ENCODE measurements around the gene NELL1. TPM values are rescaled to one million over a fixed set of nuclear protein-coding genes. Genes with fewer than 3 reads are reported as not detected.

NELL1 gene
- total RNA-seq, 3 donors from 2014 or later (not counting 1 experiment from before 2014, with no cell fraction given): not detected

- H3K9me3 Mint-ChIP-seq: peaks cover 10 to 14% of the 10 kb centered on the region in 2 donors
- H3K36me3 Mint-ChIP-seq: no peaks in the 10 kb centered on the region
- 79% methylated on average over 3 of the region's 3 CpGs for WGBS (ENCODE audit: insufficient coverage)
- no peak for ATAC-seq
- Histone ChIP-seq H3K27ac (ENCODE audit: low read length) (no peak overlapping the region), H3K9me3 (ENCODE audit: control insufficient read depth, insufficient read depth, low read length) (no peaks in the 10 kb centered on the region), H3K36me3 (ENCODE audit: control insufficient read depth, insufficient read depth, low read length) (no peaks in the 10 kb centered on the region), H3K4me3 (ENCODE audit: low read length) (no peak overlapping the region), H3K27me3 (ENCODE audit: control insufficient read depth, insufficient read depth, low read length) (no peaks in the 10 kb centered on the region), H3K4me1 (ENCODE audit: control insufficient read depth, insufficient read depth, low read length) (no peaks in the 10 kb centered on the region)
- H3K4me3 Mint-ChIP-seq: no peak overlapping the region
- H3K27me3 Mint-ChIP-seq (ENCODE audit: low read depth in 2 of 2): no peaks in the 10 kb centered on the region
- no peak overlapping the region for H3K27ac Mint-ChIP-seq
- intact Hi-C loops (cut with micrococcal nuclease): no loop called here
- no peaks in the 10 kb centered on the region for H3K4me1 Mint-ChIP-seq
- TF ChIP-seq CTCF (IDR thresholded peaks at IDR 0.05): no peak
- no peak for DNase-seq
Measured at GRCh38 chr11:20782775-20783174, 113.4 kb downstream of the NELL1 start.

GRCh38 chr11:20783220-20783619 lies 113.8 kb downstream of the NELL1 start:
- Mint-ChIP-seq H3K36me3 (no peaks in the 10 kb centered on the region), H3K9me3 (peaks cover 10 to 11% of the 10 kb centered on the region in 2 donors), H3K4me1 (no peaks in the 10 kb centered on the region), H3K27ac (no peak overlapping the region), H3K27me3 (ENCODE audit: low read depth in 2 of 2) (no peaks in the 10 kb centered on the region), H3K4me3 (no peak overlapping the region)
- WGBS (ENCODE audit: insufficient coverage): 79% methylated on average over 4 of the region's 4 CpGs
- no peak overlapping the region for H3K27ac ChIP-seq (ENCODE audit: low read length)
- H3K4me3 ChIP-seq (ENCODE audit: low read length): no peak overlapping the region
- intact Hi-C loops (cut with micrococcal nuclease): no loop called here
- TF ChIP-seq CTCF (IDR thresholded peaks at IDR 0.05): no peak
- ATAC-seq (no peak), DNase-seq (no peak)
- no peaks in the 10 kb centered on the region for H3K36me3 ChIP-seq (ENCODE audit: control insufficient read depth, insufficient read depth, low read length)
- no peaks in the 10 kb centered on the region for H3K27me3 ChIP-seq (ENCODE audit: control insufficient read depth, insufficient read depth, low read length)
- H3K9me3 ChIP-seq (ENCODE audit: control insufficient read depth, insufficient read depth, low read length): no peaks in the 10 kb centered on the region
- no peaks in the 10 kb centered on the region for H3K4me1 ChIP-seq (ENCODE audit: control insufficient read depth, insufficient read depth, low read length)

- no peak overlapping the region for H3K27ac ChIP-seq (ENCODE audit: low read length)
- WGBS (ENCODE audit: insufficient coverage): 67% methylated on average over 5 of the region's 7 CpGs
- no peak overlapping the region for H3K4me3 Mint-ChIP-seq
- no peaks in the 10 kb centered on the region for H3K36me3 ChIP-seq (ENCODE audit: control insufficient read depth, insufficient read depth, low read length)
- H3K4me1 ChIP-seq (ENCODE audit: control insufficient read depth, insufficient read depth, low read length): no peaks in the 10 kb centered on the region
- no peak for TF ChIP-seq CTCF (IDR thresholded peaks at IDR 0.05)
- intact Hi-C loops (cut with micrococcal nuclease): no loop called here
- H3K9me3 ChIP-seq (ENCODE audit: control insufficient read depth, insufficient read depth, low read length): no peaks in the 10 kb centered on the region
- no peaks in the 10 kb centered on the region for H3K4me1 Mint-ChIP-seq
- no peaks in the 10 kb centered on the region for H3K27me3 Mint-ChIP-seq (ENCODE audit: low read depth in 2 of 2)
- H3K4me3 ChIP-seq (ENCODE audit: low read length): no peak overlapping the region
- no peak for DNase-seq
- H3K36me3 Mint-ChIP-seq: no peaks in the 10 kb centered on the region
- H3K27me3 ChIP-seq (ENCODE audit: control insufficient read depth, insufficient read depth, low read length): no peaks in the 10 kb centered on the region
- no peak for ATAC-seq
- peaks cover 5 to 12% of the 10 kb centered on the region in 2 donors for H3K9me3 Mint-ChIP-seq
- H3K27ac Mint-ChIP-seq: no peak overlapping the region
Measured at GRCh38 chr11:20790622-20791021, 121.2 kb downstream of the NELL1 start.

GRCh38 chr11:20795005-20795404 lies 125.6 kb downstream of the NELL1 start:
- H3K27ac Mint-ChIP-seq: no peak overlapping the region
- Histone ChIP-seq H3K27me3 (ENCODE audit: control insufficient read depth, insufficient read depth, low read length) (no peaks in the 10 kb centered on the region), H3K36me3 (ENCODE audit: control insufficient read depth, insufficient read depth, low read length) (no peaks in the 10 kb centered on the region), H3K4me3 (ENCODE audit: low read length) (no peak overlapping the region), H3K9me3 (ENCODE audit: control insufficient read depth, insufficient read depth, low read length) (peaks cover 2% of the 10 kb centered on the region), H3K4me1 (ENCODE audit: control insufficient read depth, insufficient read depth, low read length) (no peaks in the 10 kb centered on the region), H3K27ac (ENCODE audit: low read length) (no peak overlapping the region)
- H3K9me3 Mint-ChIP-seq: peaks cover 17 to 23% of the 10 kb centered on the region in 2 donors
- H3K27me3 Mint-ChIP-seq (ENCODE audit: low read depth in 2 of 2): no peaks in the 10 kb centered on the region
- TF ChIP-seq CTCF (IDR thresholded peaks at IDR 0.05): no peak
- H3K4me1 Mint-ChIP-seq: no peaks in the 10 kb centered on the region
- no peak overlapping the region for H3K4me3 Mint-ChIP-seq
- H3K36me3 Mint-ChIP-seq: peaks cover 7% of the 10 kb centered on the region
- intact Hi-C loops (cut with micrococcal nuclease): no loop called here
- 77% methylated on average over 3 of the region's 3 CpGs for WGBS (ENCODE audit: insufficient coverage)
- no peak for ATAC-seq
- DNase-seq: no peak

All from natural killer cell (primary cell).